Measurements from ENCODE around the gene ZNF326. TPM values are rescaled to one million over a fixed set of nuclear protein-coding genes. Genes with fewer than 3 reads are reported as not detected.

ZNF326 gene
- total and polyA plus RNA-seq, 2 of the 8 experiments (the other 6 are each of a cell fraction or from before 2014, with no cell fraction given) = 12.2 to 30.6 TPM

DNA sequence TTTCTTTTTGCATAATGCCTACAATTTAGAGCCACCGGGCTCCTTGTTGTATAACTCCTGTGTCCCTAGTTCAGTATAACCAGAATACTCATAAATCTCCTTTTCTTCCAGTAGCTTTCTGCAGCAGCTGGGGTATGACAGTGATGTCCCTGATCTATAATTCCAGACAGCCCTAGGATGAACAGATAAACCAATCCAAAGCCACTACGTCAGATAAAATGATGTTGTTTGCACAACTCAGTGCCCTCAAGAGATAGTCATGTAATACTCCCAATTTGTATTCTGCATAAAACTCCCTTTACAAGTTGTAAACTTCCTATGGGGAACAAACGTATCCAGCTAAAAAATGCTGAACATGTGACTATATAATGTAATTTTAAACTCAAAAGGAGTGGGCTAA lies 44.7 kb downstream of the ZNF326 start:
- FAIRE-seq = no peak
- no peak overlapping the region for H3K4me3 ChIP-seq (ENCODE audit: extremely low read depth in 1 of 4, insufficient read depth in 2 of 4, low read depth in 3 of 4, low read length in 4 of 4)
- H2BK15ac ChIP-seq (ENCODE audit: low read length) = no peak overlapping the region
- no peaks in the 10 kb centered on the region for H3K36me3 ChIP-seq (ENCODE audit: control insufficient read depth in 2 of 4, insufficient read depth in 4 of 4, low read length in 3 of 4)
- H4K8ac ChIP-seq (ENCODE audit: extremely low read depth, insufficient read depth, low read length) = no peak overlapping the region
- H3K79me2 ChIP-seq (ENCODE audit: control insufficient read depth in 1 of 2, insufficient read depth in 2 of 2, low read length in 2 of 2) = no peaks in the 10 kb centered on the region
- no peaks in the 10 kb centered on the region for H4K20me1 ChIP-seq (replicated peaks in 1 of 2; ENCODE audit: control insufficient read depth in 1 of 2, insufficient read depth in 2 of 2, low read length in 2 of 2)
- no peak for DNase-seq (ENCODE audit: low read depth in 1 of 2, low spot score in 2 of 2)
- no peaks in the 10 kb centered on the region for H3K9me3 ChIP-seq (ENCODE audit: insufficient read depth in 2 of 2, low read depth in 1 of 2, low read length in 1 of 2)
- no peaks in the 10 kb centered on the region for H3K4me1 ChIP-seq (replicated peaks in 1 of 4; ENCODE audit: control insufficient read depth in 3 of 4, insufficient read depth in 4 of 4, low read length in 3 of 4)
- no peak overlapping the region for H2AFZ ChIP-seq (ENCODE audit: low read length)
- no peak overlapping the region for H3K9ac ChIP-seq (replicated peaks in 1 of 4; ENCODE audit: extremely low read depth in 1 of 4, low read depth in 3 of 4, low read length in 3 of 4)
- 80% methylated on average over 3 of the region's 3 CpGs; no CpG with 5 or more reads in 1 of the 2 experiments for WGBS, 2 experiments (ENCODE audit: extremely low coverage in 1 of 2, insufficient coverage in 1 of 2, insufficient read length in 1 of 2, insufficient replicate concordance in 2 of 2, low coverage in 1 of 2, low lambda C conversion rate in 2 of 2, missing lambda C conversion rate in 1 of 2)
- H3K4ac ChIP-seq (replicated peaks; ENCODE audit: insufficient read length, low read depth, low read length) = no peak overlapping the region
- H3K14ac ChIP-seq (ENCODE audit: insufficient read length) = no peak overlapping the region
- H3K23ac ChIP-seq (ENCODE audit: insufficient read length) = no peak overlapping the region
- no peak overlapping the region for H2BK5ac ChIP-seq (ENCODE audit: low read depth, low read length)
- ChIA-PET CTCF (ENCODE audit: partially characterized antibody) (interaction anchor here (0.6 kb wide), 1 partner anchor 10 kb away, joined by 3 read pairs; no protein-coding TSS in a partner anchor), POLR2A (ENCODE audit: partially characterized antibody) (interaction anchor here (0.8 kb wide), 1 partner anchor 265 kb away, joined by 4 read pairs; no protein-coding TSS in a partner anchor)
- no peak overlapping the region for H2BK120ac ChIP-seq (replicated peaks; ENCODE audit: low read depth, low read length)
- H2BK12ac ChIP-seq (ENCODE audit: low read depth, low read length) = no peak overlapping the region
- H4K91ac ChIP-seq (replicated peaks; ENCODE audit: insufficient read length, low read length) = no peak overlapping the region
- H2AK5ac ChIP-seq (ENCODE audit: low read depth, low read length) = no peak overlapping the region
- H2BK20ac ChIP-seq (ENCODE audit: low read length) = no peak overlapping the region
- no peak overlapping the region for H3K27ac ChIP-seq (ENCODE audit: low read depth, low read length)
- no peak overlapping the region for H4K5ac ChIP-seq (ENCODE audit: insufficient read length, low read depth, low read length)
- H3K27me3 ChIP-seq (replicated peaks in 1 of 4; ENCODE audit: control insufficient read depth in 3 of 4, extremely low read depth in 1 of 4, insufficient read depth in 3 of 4, low read length in 3 of 4) = peaks cover 0 to 1% (median 0%) of the 10 kb centered on the region in 4 experiments; a peak in 1 of 7 replicates
- no peak overlapping the region for H3K18ac ChIP-seq (ENCODE audit: extremely low read depth, low read length)
- H3K56ac ChIP-seq (replicated peaks; ENCODE audit: insufficient read length, low read depth, low read length) = no peak overlapping the region
- H3K4me2 ChIP-seq (ENCODE audit: insufficient read depth in 1 of 2, low read depth in 2 of 2, low read length in 2 of 2) = no peak overlapping the region
- H3K23me2 ChIP-seq (ENCODE audit: low read depth, low read length) = no peaks in the 10 kb centered on the region
- no peaks in the 10 kb centered on the region for H3K79me1 ChIP-seq (ENCODE audit: low read depth, low read length)
- TF ChIP-seq, protein P1, sequence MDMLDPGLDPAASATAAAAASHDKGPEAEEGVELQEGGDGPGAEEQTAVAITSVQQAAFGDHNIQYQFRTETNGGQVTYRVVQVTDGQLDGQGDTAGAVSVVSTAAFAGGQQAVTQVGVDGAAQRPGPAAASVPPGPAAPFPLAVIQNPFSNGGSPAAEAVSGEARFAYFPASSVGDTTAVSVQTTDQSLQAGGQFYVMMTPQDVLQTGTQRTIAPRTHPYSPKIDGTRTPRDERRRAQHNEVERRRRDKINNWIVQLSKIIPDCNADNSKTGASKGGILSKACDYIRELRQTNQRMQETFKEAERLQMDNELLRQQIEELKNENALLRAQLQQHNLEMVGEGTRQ (IDR thresholded peaks at IDR 0.05; ENCODE audit: low read length) = no peak
- no peak for TF ChIP-seq RNF2 (IDR thresholded peaks at IDR 0.05; ENCODE audit: borderline replicate concordance, low read depth, low read length, missing control alignments, poor library complexity, severe bottlenecking)
- no peak for TF ChIP-seq EGR1 (IDR thresholded peaks at IDR 0.05; ENCODE audit: borderline replicate concordance, low read depth, low read length)
- no peak for TF ChIP-seq SP4 (IDR thresholded peaks at IDR 0.05; ENCODE audit: low read length)
- TF ChIP-seq EZH2 (IDR thresholded peaks at IDR 0.05; ENCODE audit: low read depth, low read length, severe bottlenecking) = no peak
- no peak for TF ChIP-seq SAP30 (IDR thresholded peaks at IDR 0.05; ENCODE audit: insufficient read depth, insufficient replicate concordance, low read length)
- no peak for TF ChIP-seq BRCA1 (IDR thresholded peaks at IDR 0.05; ENCODE audit: low read depth, low read length)
- TF ChIP-seq CREB1 (IDR thresholded peaks at IDR 0.05) = no peak
- TF ChIP-seq KDM4A (IDR thresholded peaks at IDR 0.05; ENCODE audit: low read depth, low read length, severe bottlenecking) = no peak

All from H1 (cell line).